T1000 (cell line): Measurements from ENCODE around the gene PIK3R5.
"Not testable (repeated sequence)": the region's sequence is repeated elsewhere in the genome, so short reads cannot be mapped to it uniquely, and the experiment has no call there.

Experiments
- DNase-seq: peaks from one replicate; lab custom pipeline; 2025; ENCODE audit warnings: mixed read lengths; lab: John Stamatoyannopoulos, UW

The PIK3R5 gene

GRCh38 chr17:8986295-8986694, 20.8 kb upstream of the PIK3R5 start:
- DNase-seq: no peak

GRCh38 chr17:8985054-8985701, 19.7 kb upstream of the PIK3R5 start:
- no peak for DNase-seq

- DNase-seq: not testable (repeated sequence)
Measured at GRCh38 chr17:8984225-8984624, 18.7 kb upstream of the PIK3R5 start.

- no peak for DNase-seq
Measured at GRCh38 chr17:8981443-8981842, 15.9 kb upstream of the PIK3R5 start.

- DNase-seq: no peak
Measured at GRCh38 chr17:8979715-8980114, 14.2 kb upstream of the PIK3R5 start.

- no peak for DNase-seq
Measured at GRCh38 chr17:8976638-8977037, 11.1 kb upstream of the PIK3R5 start.

GRCh38 chr17:8975091-8975725, 9.7 kb upstream of the PIK3R5 start:
- DNase-seq: no peak

- DNase-seq: no peak
Measured at GRCh38 chr17:8969901-8970300, 4.4 kb upstream of the PIK3R5 start.

- no peak for DNase-seq
Measured at GRCh38 chr17:8968503-8968902, 3.0 kb upstream of the PIK3R5 start.

- DNase-seq: no peak
Measured at GRCh38 chr17:8967861-8968260, 2.4 kb upstream of the PIK3R5 start.

- DNase-seq: no peak
Measured at GRCh38 chr17:8966926-8967325, 1.4 kb upstream of the PIK3R5 start.

- no peak for DNase-seq
Measured at GRCh38 chr17:8964801-8965393, 610 bp downstream of the PIK3R5 start.

- DNase-seq: no peak
Measured at GRCh38 chr17:8963647-8964258, 1.8 kb downstream of the PIK3R5 start.

GRCh38 chr17:8963014-8963413, 2.5 kb downstream of the PIK3R5 start:
- DNase-seq: no peak

GRCh38 chr17:8961829-8962228, 3.7 kb downstream of the PIK3R5 start:
- no peak for DNase-seq

GRCh38 chr17:8960325-8961140, 5.0 kb downstream of the PIK3R5 start:
- no peak for DNase-seq

GRCh38 chr17:8959312-8959918, 6.1 kb downstream of the PIK3R5 start:
- DNase-seq: no peak

GRCh38 chr17:8957721-8958120, 7.8 kb downstream of the PIK3R5 start:
- DNase-seq: no peak

GRCh38 chr17:8956465-8956902, 9.0 kb downstream of the PIK3R5 start:
- DNase-seq: no peak

- no peak for DNase-seq
Measured at GRCh38 chr17:8955021-8955959, 10.2 kb downstream of the PIK3R5 start.

- no peak for DNase-seq
Measured at GRCh38 chr17:8954339-8954738, 11.2 kb downstream of the PIK3R5 start.
